Activated CD4-positive, alpha-beta memory T cell treated with anti-CD3 and anti-CD28 coated beads for 36 hours (primary cell): Measurements from ENCODE around the gene IL3RA. TPM values are rescaled to one million over a fixed set of nuclear protein-coding genes. Genes with fewer than 3 reads are reported as not detected.
"Not testable (repeated sequence)": the region's sequence is repeated elsewhere in the genome, so short reads cannot be mapped to it uniquely, and the experiment has no call there.

Experiments used
- CTCF ChIA-PET: fragments of 350-600 bp; sonication (Branson Sonifier 250); formaldehyde crosslinking; loops from one replicate; lab custom pipeline; 2021; ENCODE audit warnings: antibody characterized with exemption, inconsistent platforms; lab: Charles Lee
- POLR2A ChIA-PET: fragments of 350-600 bp; sonication (Branson Sonifier 250); formaldehyde crosslinking; loops from one replicate; lab custom pipeline; 2021; ENCODE audit warnings: antibody characterized with exemption; lab: Charles Lee
- DNase-seq: peaks from one replicate; pipeline ENCODE4 v3.0.0-alpha.2; 2020
- H3K27ac Mint-ChIP-seq: one replicate; pipeline ENCODE4 v1.8.0; 2021; ENCODE audit warnings: mixed read lengths
- H3K27me3 Mint-ChIP-seq: one replicate; pipeline ENCODE4 v1.8.0; 2021; ENCODE audit warnings: mixed read lengths
- H3K36me3 Mint-ChIP-seq: one replicate; pipeline ENCODE4 v1.8.0; 2021; ENCODE audit warnings: mixed read lengths
- H3K4me1 Mint-ChIP-seq: one replicate; pipeline ENCODE4 v1.8.0; 2021; ENCODE audit warnings: low read depth, mixed read lengths
- H3K4me3 Mint-ChIP-seq: one replicate; pipeline ENCODE4 v1.8.0; 2021; ENCODE audit warnings: mild to moderate bottlenecking, mixed read lengths
- H3K9me3 Mint-ChIP-seq: one replicate; pipeline ENCODE4 v1.8.0; 2021; ENCODE audit warnings: mixed read lengths
- intact Hi-C: fragments of 100-400 bp; cut with micrococcal nuclease; formaldehyde crosslinking; loops from one replicate; pipeline ENCODE4 v1.15.1; 2023
- total RNA-seq, 2 experiments: library from RNA; stranded (reverse); gene quantifications; one replicate each; pipeline ENCODE4 v1.2.3, GENCODE V29; 2021

IL3RA gene
- total RNA-seq, 2 experiments from 2014 or later = 1.2 to 1.4 TPM

DNA sequence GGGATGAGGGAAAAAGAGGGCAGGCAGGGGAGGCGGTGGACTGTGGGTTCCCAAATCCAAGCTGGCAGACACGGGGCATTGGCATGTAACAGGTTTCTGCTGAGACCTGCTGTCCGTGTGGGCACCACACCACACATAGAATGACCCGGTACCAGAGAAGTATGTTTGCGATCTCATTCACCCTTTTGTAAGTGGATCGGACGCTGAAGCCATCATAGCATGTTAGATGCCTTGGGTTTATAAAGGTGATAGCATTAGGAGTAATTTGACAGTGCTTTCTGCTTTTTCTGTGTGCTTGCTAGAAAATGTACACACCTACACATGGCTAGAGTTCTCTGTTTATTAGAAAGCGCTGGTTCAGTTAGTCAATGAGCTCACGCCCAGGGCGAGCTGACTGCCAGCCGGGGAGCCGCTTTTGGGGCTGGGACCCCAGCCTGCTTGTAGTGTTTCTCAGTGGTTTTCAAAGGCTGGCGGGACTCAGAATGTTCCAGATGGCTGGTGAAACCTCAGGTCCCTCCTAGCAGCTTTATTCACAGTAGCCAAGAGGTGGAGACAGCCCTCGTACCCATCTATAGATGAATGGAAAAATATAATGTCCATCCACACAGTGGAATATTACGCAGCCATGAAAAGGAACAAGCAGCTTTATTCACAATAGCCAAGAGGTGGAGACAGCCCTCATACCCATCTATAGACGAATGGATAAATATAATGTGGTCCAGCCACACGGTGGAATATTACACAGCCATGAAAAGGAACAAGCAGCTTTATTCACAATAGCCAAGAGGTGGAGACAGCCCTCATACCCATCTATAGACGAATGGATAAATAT is 579 bp downstream of the IL3RA start:
- intact Hi-C loops = no loop called here
- ChIA-PET POLR2A (no interaction called here), CTCF (no interaction called here)
- H3K4me3 Mint-ChIP-seq = peak overlapping the region; percentile 67
- H3K27me3 Mint-ChIP-seq = peaks cover 11% of the 10 kb centered on the region
- H3K36me3 Mint-ChIP-seq = peaks cover 8% of the 10 kb centered on the region
- H3K4me1 Mint-ChIP-seq = peaks cover 14% of the 10 kb centered on the region
- H3K9me3 Mint-ChIP-seq = peaks cover 22% of the 10 kb centered on the region
- DNase-seq = no peak
- H3K27ac Mint-ChIP-seq = no peak overlapping the region

- H3K4me1 Mint-ChIP-seq = peaks cover 5% of the 10 kb centered on the region
- DNase-seq = no peak
- CTCF ChIA-PET = no interaction called here
- H3K27ac Mint-ChIP-seq = no peak overlapping the region
- POLR2A ChIA-PET = no interaction called here
- peaks cover 22% of the 10 kb centered on the region for H3K9me3 Mint-ChIP-seq
- H3K4me3 Mint-ChIP-seq = no peak overlapping the region
- intact Hi-C loops = no loop called here
- H3K36me3 Mint-ChIP-seq = peaks cover 8% of the 10 kb centered on the region
- peaks cover 6% of the 10 kb centered on the region for H3K27me3 Mint-ChIP-seq
Measured at GRCh38 chrX:1341545-1342184, 5.1 kb downstream of the IL3RA start.

DNA sequence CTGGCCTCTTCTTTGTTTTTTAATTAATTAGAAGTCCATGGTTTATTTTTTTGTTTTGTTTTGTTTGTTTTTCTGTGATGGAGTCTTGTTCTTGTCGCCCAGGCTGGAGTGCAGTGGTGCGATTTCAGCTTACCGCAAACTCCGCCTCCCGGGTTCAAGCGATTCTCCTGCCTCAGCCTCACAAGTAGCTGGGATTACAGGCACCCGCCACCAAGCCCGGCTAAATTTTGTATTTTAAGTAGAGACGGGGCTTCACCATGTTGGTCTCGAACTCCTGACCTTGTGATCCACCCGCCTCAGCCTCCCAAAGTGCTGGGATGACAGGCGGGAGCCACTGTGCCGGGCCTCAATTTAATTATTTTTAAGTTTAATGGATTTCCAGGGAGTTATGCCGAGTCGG is 13.0 kb downstream of the IL3RA start:
- H3K4me3 Mint-ChIP-seq, intact Hi-C loops, H3K27ac Mint-ChIP-seq, H3K36me3 Mint-ChIP-seq, POLR2A ChIA-PET, DNase-seq, H3K9me3 Mint-ChIP-seq, H3K27me3 Mint-ChIP-seq, H3K4me1 Mint-ChIP-seq, CTCF ChIA-PET: not testable (repeated sequence)

GRCh38 chrX:1351981-1352714 is 15.6 kb downstream of the IL3RA start:
- ChIA-PET POLR2A (no interaction called here), CTCF (no interaction called here)
- H3K27me3 Mint-ChIP-seq = no peaks in the 10 kb centered on the region
- H3K9me3 Mint-ChIP-seq = no peaks in the 10 kb centered on the region
- no peak overlapping the region for H3K27ac Mint-ChIP-seq
- H3K36me3 Mint-ChIP-seq = no peaks in the 10 kb centered on the region
- intact Hi-C loops = no loop called here
- DNase-seq = peak; percentile 7
- H3K4me3 Mint-ChIP-seq = no peak overlapping the region
- H3K4me1 Mint-ChIP-seq = peaks cover 7% of the 10 kb centered on the region

GRCh38 chrX:1354036-1355019 is 17.7 kb downstream of the IL3RA start:
- intact Hi-C loops = no loop called here
- peaks cover 11% of the 10 kb centered on the region for H3K36me3 Mint-ChIP-seq
- H3K4me3 Mint-ChIP-seq = no peak overlapping the region
- H3K27me3 Mint-ChIP-seq = no peaks in the 10 kb centered on the region
- no peak overlapping the region for H3K27ac Mint-ChIP-seq
- POLR2A ChIA-PET = no interaction called here
- peaks cover 8% of the 10 kb centered on the region for H3K9me3 Mint-ChIP-seq
- DNase-seq = no peak
- CTCF ChIA-PET = no interaction called here
- H3K4me1 Mint-ChIP-seq = peaks cover 7% of the 10 kb centered on the region

GRCh38 chrX:1355131-1356046 is 18.8 kb downstream of the IL3RA start:
- ChIA-PET POLR2A (no interaction called here), CTCF (no interaction called here)
- H3K4me1 Mint-ChIP-seq = peaks cover 7% of the 10 kb centered on the region
- no peak overlapping the region for H3K27ac Mint-ChIP-seq
- H3K9me3 Mint-ChIP-seq = peaks cover 8% of the 10 kb centered on the region
- peaks cover 11% of the 10 kb centered on the region for H3K36me3 Mint-ChIP-seq
- H3K27me3 Mint-ChIP-seq = no peaks in the 10 kb centered on the region
- no peak for DNase-seq
- intact Hi-C loops = no loop called here
- H3K4me3 Mint-ChIP-seq = no peak overlapping the region

DNA sequence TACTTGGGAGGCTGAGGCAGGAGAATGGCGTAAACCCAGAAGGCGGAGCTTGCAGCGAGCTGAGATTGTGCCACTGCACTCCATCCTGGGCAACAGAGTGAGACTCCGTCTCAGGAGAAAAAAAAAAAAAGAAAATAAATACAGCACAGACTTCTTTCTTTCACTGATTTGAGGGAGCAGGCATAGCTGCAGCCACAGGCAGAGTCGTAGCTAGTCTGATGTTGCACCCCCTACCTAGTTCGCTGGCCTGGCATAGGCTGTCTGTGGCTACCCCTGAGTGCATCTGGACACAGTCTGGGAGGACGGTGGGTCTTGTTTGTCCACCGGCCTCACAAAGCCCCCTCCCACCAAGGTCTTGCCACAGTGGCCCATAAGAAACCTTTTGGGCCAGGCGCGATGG is 21.4 kb downstream of the IL3RA start:
- H3K36me3 Mint-ChIP-seq = peaks cover 11% of the 10 kb centered on the region
- peaks cover 8% of the 10 kb centered on the region for H3K9me3 Mint-ChIP-seq
- H3K4me1 Mint-ChIP-seq = peaks cover 7% of the 10 kb centered on the region
- DNase-seq = no peak
- CTCF ChIA-PET = no interaction called here
- H3K4me3 Mint-ChIP-seq = no peak overlapping the region
- POLR2A ChIA-PET = no interaction called here
- no peak overlapping the region for H3K27ac Mint-ChIP-seq
- intact Hi-C loops = no loop called here
- H3K27me3 Mint-ChIP-seq = no peaks in the 10 kb centered on the region

- intact Hi-C loops = no loop called here
- Mint-ChIP-seq H3K36me3 (peaks cover 11% of the 10 kb centered on the region), H3K9me3 (peaks cover 8% of the 10 kb centered on the region), H3K27ac (no peak overlapping the region), H3K4me1 (peaks cover 7% of the 10 kb centered on the region), H3K27me3 (no peaks in the 10 kb centered on the region), H3K4me3 (no peak overlapping the region)
- DNase-seq = no peak
- ChIA-PET POLR2A (no interaction called here), CTCF (no interaction called here)
Measured at GRCh38 chrX:1358793-1359476, 22.4 kb downstream of the IL3RA start.

- Mint-ChIP-seq H3K27me3 (no peaks in the 10 kb centered on the region), H3K27ac (no peak overlapping the region), H3K9me3 (peaks cover 8% of the 10 kb centered on the region), H3K36me3 (peaks cover 11% of the 10 kb centered on the region), H3K4me1 (peaks cover 7% of the 10 kb centered on the region), H3K4me3 (no peak overlapping the region)
- ChIA-PET POLR2A (no interaction called here), CTCF (no interaction called here)
- DNase-seq = no peak
- intact Hi-C loops = no loop called here
Measured at GRCh38 chrX:1359477-1359873, 22.9 kb downstream of the IL3RA start.

DNA sequence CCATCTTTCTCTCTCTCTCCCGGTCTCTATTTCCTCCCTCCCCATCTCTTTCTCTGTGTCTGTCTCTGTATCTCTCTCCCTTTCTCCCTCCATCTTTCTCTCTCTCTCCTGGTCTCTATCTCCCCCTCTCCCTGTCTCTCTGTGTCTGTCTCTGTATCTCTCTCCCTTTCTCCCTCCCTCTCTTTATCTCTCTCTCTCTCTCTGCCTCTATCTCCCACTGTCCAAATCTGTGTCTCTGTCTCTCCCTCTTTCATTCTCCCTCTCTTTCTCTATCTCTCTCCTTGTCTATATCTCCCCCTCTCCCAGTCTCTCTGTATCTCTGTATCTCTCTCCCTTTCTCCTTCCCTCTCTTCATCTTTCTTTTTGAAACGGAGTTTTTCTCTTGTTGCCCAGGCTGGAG is 23.6 kb downstream of the IL3RA start:
- H3K27ac Mint-ChIP-seq = no peak overlapping the region
- intact Hi-C loops = no loop called here
- CTCF ChIA-PET = no interaction called here

More for the DNA sequence above, 23.6 kb downstream of the IL3RA start:
- H3K4me1 Mint-ChIP-seq = peaks cover 7% of the 10 kb centered on the region
- DNase-seq = no peak
- H3K9me3 Mint-ChIP-seq = peaks cover 8% of the 10 kb centered on the region
- H3K27me3 Mint-ChIP-seq = no peaks in the 10 kb centered on the region
- H3K36me3 Mint-ChIP-seq = peaks cover 13% of the 10 kb centered on the region
- POLR2A ChIA-PET = no interaction called here
- no peak overlapping the region for H3K4me3 Mint-ChIP-seq
